Renal cortex interstitium (tissue), 11 donors: ENCODE data around the gene ATP8A1. TPM values are rescaled to one million over a fixed set of nuclear protein-coding genes. Genes with fewer than 3 reads are reported as not detected.
"Not testable (repeated sequence)": the region's sequence is repeated elsewhere in the genome, so short reads cannot be mapped to it uniquely, and the experiment has no call there.

Experiments
- DNase-seq, 11 donors: peaks; one replicate each; pipeline ENCODE4 v3.0.0-alpha.2; 2013; ENCODE audit warnings: low read depth in 9 of 11, low spot score in 4 of 11; ENCODE audit errors: extremely low read depth in 1 of 11
- polyA plus RNA-seq, 3 donors: library from polyadenylated mRNA; unstranded; fragments of 120-200 nt; gene quantifications; one replicate each; pipeline ENCODE4 v1.2.1, GENCODE V29; 2013; ENCODE audit not compliant: insufficient read length in 3 of 3

Gene ATP8A1
- polyA plus RNA-seq, 3 donors, result 27.3 to 36.1 (median 31.1) TPM

- no peak for DNase-seq
Measured at GRCh38 chr4:42487230-42487629, 169.7 kb downstream of the ATP8A1 start.

GRCh38 chr4:42486156-42486555, 170.7 kb downstream of the ATP8A1 start:
- not testable (repeated sequence) for DNase-seq

- no peak for DNase-seq
Measured at GRCh38 chr4:42484630-42485029, 172.3 kb downstream of the ATP8A1 start.

- no peak for DNase-seq
Measured at GRCh38 chr4:42483426-42484379, 173.2 kb downstream of the ATP8A1 start.

GRCh38 chr4:42482516-42483327, 174.2 kb downstream of the ATP8A1 start:
- DNase-seq, result no peak

GRCh38 chr4:42480717-42481116, 176.2 kb downstream of the ATP8A1 start:
- DNase-seq, result no peak

GRCh38 chr4:42480281-42480680, 176.6 kb downstream of the ATP8A1 start:
- DNase-seq, result no peak

- no peak for DNase-seq
Measured at GRCh38 chr4:42478946-42479345, 178.0 kb downstream of the ATP8A1 start.

- DNase-seq, result no peak
Measured at GRCh38 chr4:42478509-42478908, 178.4 kb downstream of the ATP8A1 start.

- DNase-seq, result no peak
Measured at GRCh38 chr4:42474406-42474805, 182.5 kb downstream of the ATP8A1 start.

- no peak for DNase-seq
Measured at GRCh38 chr4:42473071-42473684, 183.7 kb downstream of the ATP8A1 start.

- no peak for DNase-seq
Measured at GRCh38 chr4:42471896-42472295, 185.0 kb downstream of the ATP8A1 start.

- DNase-seq, result no peak
Measured at GRCh38 chr4:42470023-42470422, 186.9 kb downstream of the ATP8A1 start.

GRCh38 chr4:42467777-42468176, 189.1 kb downstream of the ATP8A1 start:
- DNase-seq, result not testable (repeated sequence)

- no peak for DNase-seq
Measured at GRCh38 chr4:42466273-42466844, 190.5 kb downstream of the ATP8A1 start.

- no peak for DNase-seq
Measured at GRCh38 chr4:42464550-42465094, 192.3 kb downstream of the ATP8A1 start.

- not testable (repeated sequence) for DNase-seq
Measured at GRCh38 chr4:42461216-42461615, 195.7 kb downstream of the ATP8A1 start.

GRCh38 chr4:42460043-42460442, 196.9 kb downstream of the ATP8A1 start:
- DNase-seq, result no peak

GRCh38 chr4:42458657-42459056, 198.2 kb downstream of the ATP8A1 start:
- DNase-seq, result no peak
